ENCODE data around the gene PSMB8.

DNA sequence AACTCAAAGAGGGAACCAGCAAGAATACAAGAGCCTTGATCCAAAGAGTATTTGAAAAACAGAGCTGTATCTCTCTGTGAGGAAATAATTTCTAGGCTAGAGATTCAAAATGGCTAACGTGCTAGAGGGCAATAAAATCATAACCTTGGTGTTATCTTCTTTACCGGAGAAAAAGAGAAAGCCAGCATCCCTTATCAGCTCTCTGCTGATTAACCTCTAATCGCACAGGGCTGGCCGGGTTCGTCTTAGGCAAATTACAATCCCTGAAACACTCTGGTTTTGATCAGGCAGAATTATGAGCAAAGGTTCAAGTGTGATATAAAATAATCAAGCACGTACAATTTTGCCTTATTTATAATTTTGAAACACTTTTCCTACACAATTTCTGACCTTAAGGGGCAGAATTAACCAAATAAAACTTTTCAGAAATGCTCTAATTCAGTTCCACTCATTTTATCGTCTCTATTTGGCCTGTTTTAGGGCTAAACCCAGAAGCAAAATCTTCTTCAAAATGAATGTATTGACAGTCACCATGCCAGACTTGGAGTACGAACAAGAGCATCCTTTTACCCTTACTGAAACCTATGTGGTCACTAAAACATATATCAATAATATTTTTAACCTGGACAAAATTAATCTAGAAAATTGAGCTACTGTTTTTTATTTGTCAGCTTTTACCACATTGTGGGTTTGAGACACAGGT lies 23.9 kb upstream of the PSMB8 start:
- no peak for TF ChIP-seq EZH2phosphoT487 (IDR thresholded peaks at IDR 0.05; ENCODE audit: borderline replicate concordance, low read depth, low read length)
- TF ChIP-seq, protein P1, sequence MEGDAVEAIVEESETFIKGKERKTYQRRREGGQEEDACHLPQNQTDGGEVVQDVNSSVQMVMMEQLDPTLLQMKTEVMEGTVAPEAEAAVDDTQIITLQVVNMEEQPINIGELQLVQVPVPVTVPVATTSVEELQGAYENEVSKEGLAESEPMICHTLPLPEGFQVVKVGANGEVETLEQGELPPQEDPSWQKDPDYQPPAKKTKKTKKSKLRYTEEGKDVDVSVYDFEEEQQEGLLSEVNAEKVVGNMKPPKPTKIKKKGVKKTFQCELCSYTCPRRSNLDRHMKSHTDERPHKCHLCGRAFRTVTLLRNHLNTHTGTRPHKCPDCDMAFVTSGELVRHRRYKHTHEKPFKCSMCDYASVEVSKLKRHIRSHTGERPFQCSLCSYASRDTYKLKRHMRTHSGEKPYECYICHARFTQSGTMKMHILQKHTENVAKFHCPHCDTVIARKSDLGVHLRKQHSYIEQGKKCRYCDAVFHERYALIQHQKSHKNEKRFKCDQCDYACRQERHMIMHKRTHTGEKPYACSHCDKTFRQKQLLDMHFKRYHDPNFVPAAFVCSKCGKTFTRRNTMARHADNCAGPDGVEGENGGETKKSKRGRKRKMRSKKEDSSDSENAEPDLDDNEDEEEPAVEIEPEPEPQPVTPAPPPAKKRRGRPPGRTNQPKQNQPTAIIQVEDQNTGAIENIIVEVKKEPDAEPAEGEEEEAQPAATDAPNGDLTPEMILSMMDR (conservative IDR thresholded peaks at IDR 0.05; ENCODE audit: low read length): no peak
